Ishikawa (cell line): ENCODE measurements around the gene NACC2.

ENCODE experiments used
- CEBPB ChIP-seq: IDR thresholded peaks from 2 replicates; pipeline ENCODE4 v1.6.1; 2012
- MAX ChIP-seq: IDR thresholded peaks from 2 replicates; pipeline ENCODE4 v1.6.1; 2012
- TCF12 ChIP-seq: IDR thresholded peaks from 2 replicates; pipeline ENCODE4 v1.6.1; 2012; ENCODE audit warnings: low read depth
- USF1 ChIP-seq: IDR thresholded peaks from 2 replicates; pipeline ENCODE4 v1.6.1; 2012
- YY1 ChIP-seq: IDR thresholded peaks from 2 replicates; pipeline ENCODE4 v1.6.1; 2012; ENCODE audit warnings: low read depth
- ZBTB7A ChIP-seq: IDR thresholded peaks from 2 replicates; pipeline ENCODE4 v1.6.1; 2012; ENCODE audit warnings: low read depth

- TF ChIP-seq YY1: no peak
- no peak for TF ChIP-seq MAX
- no peak for TF ChIP-seq ZBTB7A
- TF ChIP-seq USF1: no peak
- TF ChIP-seq CEBPB: no peak
- no peak for TF ChIP-seq TCF12
Observed at GRCh38 chr9:136114610-136115009, 19.5 kb upstream of the NACC2 start.
